HepG2 (cell line): ENCODE data around the gene IMPDH1. TPM values are rescaled to one million over a fixed set of nuclear protein-coding genes. Genes with fewer than 3 reads are reported as not detected.

Experiments used
- ATAC-seq: fragments of 200-7000 bp; cut with Tn5 transposase; 3 replicates; pipeline ENCODE4 v1.9.1; 2020; ENCODE audit warnings: mild to moderate bottlenecking, moderate library complexity
- BruUV-seq: library from RNA; stranded (reverse); fragments of 400-500 nt; replicated peaks from 2 replicates; lab custom pipeline; 2021; lab: Mats Ljungman, UMichigan
- CTCF ChIA-PET: fragments of 300-600 bp; formaldehyde crosslinking; extraction: SDS; loops from one replicate; lab custom pipeline; 2021; ENCODE audit warnings: low total read pairs, inconsistent platforms, low intra/inter-chr PET ratio; lab: Yijun Ruan, JAX
- POLR2A ChIA-PET: fragments of 350-600 bp; sonication (Branson Sonifier 250); formaldehyde crosslinking; loops from one replicate; lab custom pipeline; 2020; ENCODE audit warnings: antibody characterized with exemption, inconsistent platforms; lab: Yijun Ruan, JAX
- DNase-seq: peaks from one replicate; pipeline ENCODE4 v3.0.0-alpha.2; 2015; ENCODE audit warnings: low spot score
- FAIRE-seq: peaks from 3 replicates; lab custom pipeline; 2011; peaks lifted over from hg19 to GRCh38; lab: Jason Lieb, UNC
- H2AFZ ChIP-seq: one replicate; pipeline ENCODE4 v1.6.1; 2011; ENCODE audit warnings: low read length, inconsistent platforms
- H3K27ac ChIP-seq: fragments of 300-600 bp; 3 replicates; pipeline ENCODE4 v1.8.0; 2011; ENCODE audit warnings: mixed run types, mild to moderate bottlenecking, mixed read lengths, low read length, inconsistent platforms; ENCODE audit not compliant: insufficient read depth; ENCODE audit errors: extremely low read length
- H3K27me3 ChIP-seq, 2 experiments: fragments of 200-600 bp in 1 of 2; 2 replicates in 1 of 2; 3 replicates in 1 of 2; pipeline versions ENCODE4 v1.6.0 to v1.8.0; 2011; ENCODE audit warnings: low read length in 2 of 2, mild to moderate bottlenecking in 2 of 2, moderate library complexity in 2 of 2, inconsistent platforms in 1 of 2; ENCODE audit not compliant: insufficient read depth in 2 of 2, control insufficient read depth in 1 of 2
- H3K36me3 ChIP-seq, 2 experiments: fragments of 200-600 bp in 1 of 2; replicated peaks in 1 of 2; 2 replicates in 1 of 2; 3 replicates in 1 of 2; pipeline versions ENCODE4 v1.5.1 to v1.8.0; 2011; ENCODE audit warnings: low read length in 2 of 2, inconsistent platforms in 1 of 2; ENCODE audit not compliant: insufficient read depth in 2 of 2, control insufficient read depth in 1 of 2
- H3K4me1 ChIP-seq: 2 replicates; pipeline ENCODE4 v1.5.1; 2012; ENCODE audit warnings: low read length, inconsistent platforms; ENCODE audit not compliant: insufficient read depth
- H3K4me2 ChIP-seq: 2 replicates; pipeline ENCODE4 v1.6.0; 2011; ENCODE audit warnings: low read depth, low read length, inconsistent platforms
- H3K4me3 ChIP-seq, 3 experiments: fragments of 200-600 bp in 1 of 3; sonication (generic), shearing (Covaris generic) in 1 of 3; replicated peaks in 1 of 3; 2 replicates each; pipeline ENCODE4 v1.5.1; 2011 to 2016; ENCODE audit warnings: low read length in 3 of 3, inconsistent platforms in 2 of 3, low read depth in 2 of 3, mild to moderate bottlenecking in 2 of 3, control low read depth in 1 of 3, mixed read lengths in 1 of 3; ENCODE audit not compliant: insufficient read depth in 1 of 3
- H3K79me2 ChIP-seq: one replicate; pipeline ENCODE4 v1.6.1; 2011; ENCODE audit warnings: low read length, inconsistent platforms; ENCODE audit not compliant: insufficient read depth
- H3K9ac ChIP-seq: 2 replicates; pipeline ENCODE4 v1.6.0; 2011; ENCODE audit warnings: mild to moderate bottlenecking, low read depth, low read length, inconsistent platforms; ENCODE audit not compliant: insufficient read depth
- H3K9me3 ChIP-seq: 2 replicates; pipeline ENCODE4 v1.5.1; 2012; ENCODE audit warnings: mild to moderate bottlenecking, low read length
- H4K20me1 ChIP-seq: 2 replicates; pipeline ENCODE4 v1.6.0; 2011; ENCODE audit warnings: inconsistent platforms, mild to moderate bottlenecking, low read length, moderate library complexity; ENCODE audit not compliant: insufficient read depth
- CSRNP2 ChIP-seq: sonication (generic); formaldehyde crosslinking; conservative IDR thresholded peaks from 2 replicates; pipeline ENCODE4 v1.8.0; 2022; ENCODE audit warnings: low read depth, missing genetic modification reagents
- HNRNPH1 ChIP-seq: fragments of 200-400 bp; formaldehyde crosslinking; optimal IDR thresholded peaks from 2 replicates; pipeline ENCODE3; 2017; ENCODE audit warnings: mild to moderate bottlenecking, low read depth, low read length
- KDM6A ChIP-seq: IDR thresholded peaks from 2 replicates; pipeline ENCODE4 v1.6.1; 2016; ENCODE audit warnings: low read depth
- MEF2D ChIP-seq: sonication (generic); formaldehyde crosslinking; IDR thresholded peaks from 2 replicates; pipeline ENCODE4 v1.5.1; 2020; ENCODE audit warnings: mild to moderate bottlenecking, missing genetic modification reagents
- NFKB2 ChIP-seq: sonication (generic); formaldehyde crosslinking; IDR thresholded peaks from 2 replicates; pipeline ENCODE4 v1.4.0; 2020; ENCODE audit warnings: missing genetic modification reagents, borderline replicate concordance
- RFX3 ChIP-seq: IDR thresholded peaks from 2 replicates; pipeline ENCODE4 v1.6.1; 2016; ENCODE audit warnings: missing biosample characterization, missing genetic modification reagents
- SP5 ChIP-seq: IDR thresholded peaks from 2 replicates; pipeline ENCODE4 v1.6.1; 2016; ENCODE audit warnings: low read depth, borderline replicate concordance
- ZBTB14 ChIP-seq: sonication (generic); formaldehyde crosslinking; IDR thresholded peaks from 2 replicates; pipeline ENCODE4 v1.4.0; 2020; ENCODE audit warnings: missing genetic modification reagents
- ZFYVE20 ChIP-seq: sonication (generic); formaldehyde crosslinking; IDR thresholded peaks from 2 replicates; pipeline ENCODE4 v1.8.0; 2023; ENCODE audit warnings: low read depth, mild to moderate bottlenecking, moderate library complexity, missing genetic modification reagents, borderline replicate concordance
- ZNF343 ChIP-seq: sonication (generic); formaldehyde crosslinking; IDR thresholded peaks from 2 replicates; pipeline ENCODE4 v1.4.0; 2020; ENCODE audit warnings: mild to moderate bottlenecking, missing genetic modification reagents
- ZNF564 ChIP-seq: sonication (generic); formaldehyde crosslinking; IDR thresholded peaks from 2 replicates; pipeline ENCODE4 v1.8.1; 2023; ENCODE audit warnings: mild to moderate bottlenecking, missing genetic modification reagents
- ZNF747 ChIP-seq: sonication (generic); formaldehyde crosslinking; IDR thresholded peaks from 2 replicates; pipeline ENCODE4 v1.8.1; 2023; ENCODE audit warnings: missing genetic modification reagents, mild to moderate bottlenecking, borderline replicate concordance
- ZSCAN29 ChIP-seq: sonication (generic); formaldehyde crosslinking; conservative IDR thresholded peaks from 2 replicates; pipeline ENCODE4 v1.4.0; 2020; ENCODE audit warnings: mild to moderate bottlenecking, missing genetic modification reagents
- WGBS: methylation state at CpG from one replicate; pipeline ENCODE4 v1.1.6; 2017; ENCODE audit warnings: low lambda C conversion rate; 5-methylcytosine and 5-hydroxymethylcytosine counted together
- in situ Hi-C: cut with HindIII; loops from 2 replicates; pipeline ENCODE4 v1.10.0; 2017; ENCODE audit warnings: low pct_unique_long_range_greater_than_20kb; ENCODE audit not compliant: extremely low pct_ligation_motif_present
- intact Hi-C: fragments of 100-400 bp; cut with micrococcal nuclease; formaldehyde crosslinking; loops from one replicate; pipeline ENCODE4 v1.10.0; 2022; ENCODE audit not compliant: unreplicated experiment
- polyA plus RNA-seq, 8 experiments: library from polyadenylated mRNA; depleted of rRNA in 3 of 8; stranded (reverse) in 7 of 8; unstranded in 1 of 8; fragments of >200 nt; fragmentation: Illumina TruSeq in 4 of 8; extraction: Trizol in 4 of 8; gene quantifications; 2 replicates each; pipeline versions ENCODE4 v1.2.1 to v1.2.3, GENCODE V29; 2011 to 2016; ENCODE audit warnings: low read depth in 4 of 8, missing spikeins in 1 of 8, mixed read lengths in 1 of 8; ENCODE audit not compliant: insufficient read depth in 1 of 8
- total RNA-seq, 5 experiments: library from RNA; depleted of rRNA; stranded (reverse); fragments of >200 nt; fragmentation: Illumina TruSeq; extraction: Trizol; gene quantifications; 2 replicates each; pipeline ENCODE4 v1.2.3, GENCODE V29; 2016; ENCODE audit warnings: low read depth in 1 of 5

IMPDH1 gene
- total and polyA plus RNA-seq, 2 of the 13 experiments (the other 11 are each of a cell fraction or from before 2014, with no cell fraction given), result 22.8 to 34.0 TPM

- Histone ChIP-seq H3K4me2 (no peak overlapping the region), H3K4me1 (peaks cover 39% of the 10 kb centered on the region), H3K4me3 (no peak overlapping the region), H4K20me1 (no peaks in the 10 kb centered on the region), H3K27me3 (peaks cover 0 to 12% of the 10 kb centered on the region in 2 experiments; a peak in 3 of 5 replicates), H3K27ac (no peak overlapping the region), H3K9ac (no peak overlapping the region), H3K9me3 (no peaks in the 10 kb centered on the region), H3K79me2 (peaks cover under 1% of the 10 kb centered on the region), H2AFZ (no peak overlapping the region), H3K36me3 (no peaks in the 10 kb centered on the region)
- ATAC-seq (no peak), DNase-seq (no peak), FAIRE-seq (no peak)
- CTCF ChIA-PET, result no interaction called here
- POLR2A ChIA-PET, result no interaction called here
- 63% methylated on average over 5 of the region's 5 CpGs for WGBS
- TF ChIP-seq RFX3 (CRISPR knock-in tag) (no peak), ZBTB14 (CRISPR knock-in tag) (no peak), ZNF343 (CRISPR knock-in tag) (no peak), CSRNP2 (no peak), ZSCAN29 (CRISPR knock-in tag) (no peak), ZFYVE20 (CRISPR knock-in tag) (no peak), SP5 (CRISPR knock-in tag) (no peak), MEF2D (no peak), ZNF564 (CRISPR knock-in tag) (no peak), ZNF747 (CRISPR knock-in tag) (no peak), HNRNPH1 (no peak), NFKB2 (no peak), KDM6A (CRISPR knock-in tag) (no peak)
- in situ Hi-C loops (no loop called here), intact Hi-C loops (no loop called here)
- BruUV-seq, result no TSS peak
Observed at GRCh38 chr7:128450913-128451312, 41.1 kb upstream of the IMPDH1 start.
